Ishikawa (cell line): ENCODE data around the gene MAP3K4.

ENCODE experiments used
- CREB1 ChIP-seq: IDR thresholded peaks from 2 replicates; pipeline ENCODE4 v1.6.1; 2012; ENCODE audit warnings: low read depth
- EGR1 ChIP-seq: IDR thresholded peaks from 2 replicates; pipeline ENCODE4 v1.6.1; 2012
- EP300 ChIP-seq: IDR thresholded peaks from 2 replicates; pipeline ENCODE4 v1.6.1; 2012; ENCODE audit warnings: borderline replicate concordance
- FOXM1 ChIP-seq: IDR thresholded peaks from 2 replicates; pipeline ENCODE4 v1.6.1; 2012; ENCODE audit warnings: low read depth, borderline replicate concordance
- NFIC ChIP-seq: IDR thresholded peaks from 2 replicates; pipeline ENCODE4 v1.6.1; 2012
- REST ChIP-seq: IDR thresholded peaks from 2 replicates; pipeline ENCODE4 v1.6.1; 2012; ENCODE audit warnings: low read depth, mild to moderate bottlenecking
- TEAD4 ChIP-seq: IDR thresholded peaks from 2 replicates; pipeline ENCODE4 v1.6.1; 2012
- USF1 ChIP-seq: IDR thresholded peaks from 2 replicates; pipeline ENCODE4 v1.6.1; 2012
- YY1 ChIP-seq: IDR thresholded peaks from 2 replicates; pipeline ENCODE4 v1.6.1; 2012; ENCODE audit warnings: low read depth
- ZBTB7A ChIP-seq: IDR thresholded peaks from 2 replicates; pipeline ENCODE4 v1.6.1; 2012; ENCODE audit warnings: low read depth

- no peak for TF ChIP-seq CREB1
- no peak for TF ChIP-seq YY1
- no peak for TF ChIP-seq NFIC
- TF ChIP-seq ZBTB7A = no peak
- no peak for TF ChIP-seq FOXM1
- TF ChIP-seq EGR1 = no peak
- no peak for TF ChIP-seq USF1
- no peak for TF ChIP-seq REST
- no peak for TF ChIP-seq TEAD4
- TF ChIP-seq EP300 = no peak
Measured at GRCh38 chr6:160951187-160952030, 40.2 kb upstream of the MAP3K4 start.
